Femur (tissue), 1 donor: ENCODE measurements around the gene NRN1.
A peak's percentile ranks its signal among the peaks of the same experiment; 100 is the strongest.
"Not testable (repeated sequence)": the region's sequence is repeated elsewhere in the genome, so short reads cannot be mapped to it uniquely, and the experiment has no call there.

Experiments used
- DNase-seq: peaks from one replicate; pipeline ENCODE4 v3.0.0-alpha.2; 2017

The NRN1 gene

DNA sequence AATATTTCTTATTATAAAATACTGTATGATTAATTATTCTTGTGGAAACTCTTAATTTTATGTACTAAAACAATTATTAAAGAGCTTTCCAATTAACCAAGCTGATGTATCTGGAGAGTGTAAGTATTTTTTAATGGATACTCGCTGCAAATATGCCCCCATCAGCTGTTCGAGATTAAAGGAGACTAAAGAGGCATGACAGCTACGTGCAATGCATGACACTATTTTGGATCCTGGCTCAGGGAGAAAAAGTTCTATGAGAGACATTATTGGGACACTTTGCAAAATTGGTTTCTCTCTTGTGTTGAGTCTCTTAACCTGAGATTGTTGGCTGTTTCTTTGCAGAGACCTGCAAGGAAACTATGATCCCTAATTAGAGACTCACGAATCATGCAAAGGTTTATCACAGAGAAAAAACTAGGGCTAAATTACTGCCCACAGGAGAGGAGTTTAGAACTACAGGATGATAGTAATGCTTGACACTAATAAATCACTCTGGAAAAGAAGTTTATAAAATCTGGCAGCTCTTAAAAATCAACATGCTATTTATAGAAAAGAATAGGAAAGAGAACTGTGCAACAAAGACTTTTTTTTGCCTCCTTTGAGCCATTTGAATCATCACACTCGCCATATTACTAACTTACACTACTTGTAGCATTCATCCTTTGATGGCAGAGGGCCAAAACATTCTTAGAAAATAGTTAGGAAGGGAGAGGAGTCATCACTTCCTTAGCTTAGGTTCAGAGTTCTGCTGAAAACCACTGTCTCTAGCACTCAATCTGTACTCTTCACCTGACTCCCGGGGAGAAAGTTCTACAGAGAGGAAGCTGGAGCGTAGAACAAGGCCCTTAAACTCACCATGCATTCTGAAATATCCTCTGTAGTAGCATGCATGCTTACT, 25.3 kb downstream of the NRN1 start:
- no peak for DNase-seq

DNA sequence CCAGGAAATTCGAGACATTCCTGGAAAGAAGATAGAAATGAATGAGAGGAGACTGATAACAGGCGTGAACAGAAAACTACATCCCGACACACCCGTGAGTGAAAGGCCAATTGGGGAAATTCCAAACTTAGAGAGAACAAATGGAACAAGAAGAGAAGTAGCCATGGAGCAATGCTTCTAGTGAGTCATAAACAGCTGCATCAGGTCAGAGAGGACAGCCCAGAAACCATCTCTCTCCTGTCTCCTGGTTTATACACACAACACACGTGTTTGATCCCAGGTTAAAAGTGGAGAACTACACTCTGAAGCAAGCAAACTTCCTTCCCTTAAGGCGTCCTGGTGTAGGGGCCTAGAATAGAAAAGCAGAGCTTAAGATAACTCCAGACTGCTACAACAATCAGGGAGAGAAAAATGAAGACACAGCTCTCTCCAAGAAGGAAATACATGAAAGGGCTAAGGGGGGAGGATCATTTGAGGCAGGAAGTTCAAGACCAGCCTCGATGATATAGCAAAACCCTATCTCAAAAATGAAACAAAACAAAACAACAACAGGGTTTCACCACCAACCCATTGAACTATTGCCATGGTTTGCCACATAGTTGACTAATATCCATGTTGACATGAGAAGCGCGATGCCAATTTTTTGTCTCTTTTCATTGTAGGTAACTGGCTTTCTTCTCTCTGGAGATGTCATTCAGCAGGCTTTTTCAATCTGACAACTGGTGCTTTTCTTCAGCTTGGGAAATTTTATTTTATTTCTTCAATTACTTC, 26.9 kb downstream of the NRN1 start:
- DNase-seq = no peak

DNA sequence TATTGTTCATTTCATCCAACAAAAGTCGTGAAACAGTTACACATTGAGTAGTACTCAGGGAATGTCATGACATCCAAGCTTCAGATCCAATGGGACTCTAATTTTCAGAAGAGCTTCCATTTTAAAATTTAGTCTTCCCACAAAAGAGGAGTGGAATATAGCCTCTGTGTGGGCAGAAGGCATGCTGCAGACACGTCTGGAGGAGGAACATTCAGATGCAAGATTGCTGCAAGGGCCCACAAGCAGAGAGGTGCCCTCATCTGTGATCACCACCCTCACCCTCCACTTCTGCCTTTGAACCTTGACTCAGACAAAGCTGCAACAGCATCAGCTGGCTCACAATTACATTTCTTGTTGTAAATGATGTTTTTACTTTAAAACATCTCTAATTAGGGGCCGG, 29.9 kb downstream of the NRN1 start:
- DNase-seq = no peak

DNA sequence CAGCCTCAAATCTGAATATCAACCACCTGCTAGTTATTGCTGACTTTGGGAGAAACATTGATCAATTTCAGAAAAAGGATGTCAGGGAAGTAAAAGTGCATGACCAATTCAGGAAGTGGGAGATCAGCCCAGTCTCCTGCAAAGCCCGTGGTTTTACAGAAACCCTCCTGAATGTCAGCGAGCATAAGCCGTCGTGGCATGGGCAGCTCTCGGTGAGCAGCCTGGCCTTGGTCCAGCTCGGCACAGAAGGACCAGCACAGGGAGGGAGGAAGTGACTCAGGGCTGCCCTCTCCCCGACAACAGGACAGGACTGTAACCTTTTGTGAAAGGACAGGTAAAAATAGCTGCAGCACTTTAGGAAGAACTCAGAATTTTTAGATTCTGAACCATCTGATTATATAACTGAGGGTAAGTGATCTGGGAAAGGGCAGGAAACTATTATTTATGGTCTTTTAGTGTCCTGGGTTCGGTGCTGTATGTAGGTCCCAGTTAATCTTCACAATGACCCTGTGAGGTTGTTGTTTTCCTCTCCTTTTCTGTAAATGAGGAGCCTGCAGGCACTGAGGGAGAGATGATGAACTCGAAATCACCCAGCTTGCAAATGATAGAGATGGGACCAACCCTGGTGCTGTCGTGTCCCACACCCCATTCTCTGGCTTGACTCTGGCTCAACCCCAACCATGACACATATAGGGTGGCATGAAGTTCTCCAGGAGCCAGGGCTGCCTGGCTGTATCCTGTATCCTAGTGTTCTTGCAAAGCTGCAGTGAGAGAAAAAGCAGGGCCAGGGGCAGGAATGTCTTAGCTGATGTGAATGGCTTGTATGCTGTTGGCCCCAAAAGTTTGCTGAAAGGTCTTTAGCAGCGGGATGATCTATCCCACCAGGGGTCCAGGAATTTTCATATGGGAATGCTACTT, 37.6 kb downstream of the NRN1 start:
- DNase-seq = peak; percentile 49

DNA sequence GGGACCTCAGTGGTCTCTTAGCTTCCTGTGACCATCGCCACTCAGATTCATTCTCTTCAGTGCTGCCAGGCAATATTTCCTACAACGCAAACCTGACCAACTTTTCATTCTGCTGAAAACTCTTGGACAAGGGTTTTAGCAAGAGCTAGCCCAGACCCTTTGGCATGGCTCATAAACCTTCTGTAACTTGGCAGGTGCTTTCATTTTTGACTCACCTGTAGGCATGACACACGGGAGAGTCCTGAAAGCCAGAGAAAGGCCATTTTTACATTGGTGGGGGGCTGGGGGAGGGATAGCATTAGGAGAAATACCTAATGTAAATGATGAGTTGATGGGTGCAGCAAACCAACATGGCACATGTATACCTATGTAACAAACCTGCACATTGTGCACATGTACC, 38.7 kb downstream of the NRN1 start:
- not testable (repeated sequence) for DNase-seq

DNA sequence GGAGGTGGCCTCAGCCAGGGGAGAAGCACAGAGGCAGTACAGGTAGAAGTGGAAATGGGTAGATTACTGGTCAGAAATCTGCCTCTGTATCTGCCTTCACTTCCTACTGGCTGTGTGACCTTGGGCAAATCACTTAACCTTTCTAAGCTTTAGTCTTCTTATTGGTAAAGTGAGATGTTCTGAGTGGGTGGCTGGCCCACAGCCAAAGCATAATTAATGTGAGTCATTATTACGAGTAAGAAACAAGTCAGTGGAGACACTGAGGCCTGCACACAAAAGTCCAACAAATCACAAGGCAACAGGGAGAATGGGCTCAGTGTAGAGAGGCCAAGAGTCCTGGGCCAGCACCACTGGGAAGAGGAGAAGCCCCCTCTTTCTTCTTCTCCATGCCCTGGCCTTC, 39.1 kb downstream of the NRN1 start:
- DNase-seq = no peak

DNA sequence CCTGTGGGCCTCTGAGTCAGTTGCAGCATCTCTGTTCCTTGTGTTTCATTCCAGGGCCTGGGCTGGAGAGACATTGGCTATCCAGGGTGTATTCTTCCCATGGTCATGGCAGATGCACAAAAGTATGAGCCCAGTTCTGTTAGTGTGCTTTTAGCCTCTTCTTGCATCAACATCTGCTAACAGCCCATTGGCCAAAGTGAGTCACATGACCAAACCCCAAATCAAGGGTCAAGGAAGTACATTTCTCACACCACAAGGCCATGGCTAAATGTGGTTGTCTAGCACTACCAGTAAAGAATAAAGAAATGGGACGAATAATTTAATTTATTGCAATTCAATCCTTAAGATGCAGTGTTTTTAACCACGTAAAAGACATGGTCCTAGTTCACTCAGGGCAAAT, 43.9 kb downstream of the NRN1 start:
- no peak for DNase-seq

DNA sequence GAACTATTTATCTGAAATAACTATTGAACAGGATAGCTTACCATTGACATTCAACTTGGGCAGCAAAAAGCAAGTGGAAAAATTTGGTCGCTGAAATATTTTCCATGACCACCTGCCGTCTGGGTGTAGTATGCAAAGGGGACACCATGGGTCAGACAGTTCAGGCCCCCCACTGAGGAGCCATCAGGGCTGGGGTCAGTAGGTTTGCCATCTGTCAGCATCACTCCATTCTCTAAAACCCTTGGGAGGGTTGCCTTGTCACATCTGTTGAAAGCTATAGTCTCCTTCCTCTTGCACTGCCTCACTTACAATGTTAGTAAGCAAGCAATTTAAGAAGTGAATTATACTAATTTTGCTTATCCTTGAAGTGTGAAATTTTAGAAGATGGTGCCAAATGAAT, 44.9 kb downstream of the NRN1 start:
- DNase-seq = no peak

DNA sequence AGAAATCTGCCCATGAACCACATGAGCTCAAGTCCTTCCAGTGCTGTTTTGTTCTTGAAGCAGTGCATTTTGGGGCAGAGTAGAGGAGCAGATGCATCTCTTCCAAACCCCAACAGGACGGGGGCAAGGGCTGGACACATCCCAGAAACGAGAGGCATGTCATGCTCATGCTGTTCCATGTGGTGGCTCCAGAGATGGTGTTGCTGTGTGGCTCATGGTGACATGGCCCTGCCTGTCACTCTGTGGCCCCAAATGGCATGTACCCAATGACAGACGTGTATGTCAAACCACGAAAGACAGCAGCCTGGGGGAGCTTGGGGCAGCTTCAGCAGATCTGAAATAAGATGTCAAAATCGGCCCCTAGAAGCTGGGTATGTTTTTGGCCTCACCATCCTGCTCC, 46.3 kb downstream of the NRN1 start:
- no peak for DNase-seq

DNA sequence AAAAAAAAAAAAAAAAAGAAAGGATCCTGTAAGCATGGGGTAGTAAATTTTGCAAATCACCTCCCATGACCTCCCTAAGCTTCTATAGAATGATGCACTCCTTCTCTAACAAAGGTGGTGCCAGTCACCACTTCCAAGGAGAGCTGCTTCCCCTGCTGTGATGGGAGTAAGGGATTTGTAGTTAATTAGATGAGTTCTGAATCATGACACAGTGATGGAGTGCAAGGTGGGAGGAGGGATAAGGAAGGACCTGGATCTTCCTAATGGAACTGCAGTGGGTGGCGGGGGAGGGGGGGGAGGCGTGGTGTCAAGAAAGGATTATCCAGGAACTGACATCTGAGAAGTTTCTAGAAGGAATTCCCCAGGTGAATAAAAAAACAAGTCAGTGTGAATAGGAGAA, 47.8 kb downstream of the NRN1 start:
- no peak for DNase-seq

DNA sequence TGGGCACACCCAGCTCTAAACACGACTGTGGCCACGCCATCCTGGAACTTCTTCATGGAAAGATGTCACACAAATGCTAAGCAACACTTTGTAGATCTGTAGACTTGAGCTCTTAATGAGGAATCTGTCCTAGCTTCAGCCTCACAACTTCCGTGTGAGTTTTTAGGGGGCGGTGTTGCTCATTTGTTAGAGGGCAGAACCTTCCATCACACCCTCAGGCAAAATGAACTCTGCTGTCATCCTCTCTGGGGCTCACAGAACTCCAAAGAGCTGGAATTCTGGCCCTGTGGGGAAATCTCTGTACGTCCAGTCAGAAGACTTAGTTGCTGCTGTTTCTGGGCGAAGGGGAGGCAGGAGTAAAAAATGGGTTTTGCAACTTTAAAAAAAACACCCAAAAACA, 49.8 kb downstream of the NRN1 start:
- DNase-seq = no peak

DNA sequence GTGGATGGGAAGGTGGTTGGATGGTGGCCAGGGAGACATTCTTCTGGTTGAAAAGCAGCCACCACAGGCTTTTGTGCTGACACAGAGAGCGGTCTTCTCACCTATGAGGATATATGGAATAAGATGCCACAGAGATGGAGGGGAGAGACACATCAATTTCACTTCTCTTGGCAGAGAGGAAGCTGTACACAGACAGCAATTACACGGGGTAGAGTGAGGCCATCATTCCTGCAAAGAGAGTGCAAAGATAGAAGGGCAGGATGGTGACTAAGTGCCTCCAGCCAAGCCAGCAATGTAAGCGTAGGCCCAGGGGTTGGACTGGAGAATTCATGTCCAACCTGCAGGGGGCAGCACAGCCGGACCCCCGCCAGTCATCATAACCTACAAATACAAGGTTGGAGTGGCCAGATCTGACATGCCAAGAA, 56.4 kb downstream of the NRN1 start:
- no peak for DNase-seq
